ENCODE measurements around the gene ANKRD42.
"Not testable (repeated sequence)": the region's sequence is repeated elsewhere in the genome, so short reads cannot be mapped to it uniquely, and the experiment has no call there.

ANKRD42 gene

DNA sequence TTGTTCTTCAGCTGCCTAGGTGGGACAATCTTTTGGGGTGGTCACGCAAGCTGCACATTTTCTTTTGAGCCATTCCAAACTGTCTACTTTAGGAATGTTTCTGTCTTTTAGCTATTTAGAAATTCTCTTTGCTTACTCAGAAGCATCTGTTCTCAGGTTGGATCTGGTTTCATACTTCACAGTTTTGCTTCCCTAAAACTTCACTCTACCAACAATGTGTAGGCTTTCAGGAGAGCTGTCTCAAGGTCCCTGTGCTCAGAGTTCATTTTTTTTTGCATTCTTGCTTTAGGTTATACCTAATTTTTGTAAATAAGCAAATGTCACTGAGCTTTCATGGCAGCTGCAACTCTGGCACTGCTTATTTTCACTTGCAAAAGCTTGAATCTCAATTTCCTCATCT is 55.9 kb downstream of the ANKRD42 start:
- no peak for DNase-seq

DNA sequence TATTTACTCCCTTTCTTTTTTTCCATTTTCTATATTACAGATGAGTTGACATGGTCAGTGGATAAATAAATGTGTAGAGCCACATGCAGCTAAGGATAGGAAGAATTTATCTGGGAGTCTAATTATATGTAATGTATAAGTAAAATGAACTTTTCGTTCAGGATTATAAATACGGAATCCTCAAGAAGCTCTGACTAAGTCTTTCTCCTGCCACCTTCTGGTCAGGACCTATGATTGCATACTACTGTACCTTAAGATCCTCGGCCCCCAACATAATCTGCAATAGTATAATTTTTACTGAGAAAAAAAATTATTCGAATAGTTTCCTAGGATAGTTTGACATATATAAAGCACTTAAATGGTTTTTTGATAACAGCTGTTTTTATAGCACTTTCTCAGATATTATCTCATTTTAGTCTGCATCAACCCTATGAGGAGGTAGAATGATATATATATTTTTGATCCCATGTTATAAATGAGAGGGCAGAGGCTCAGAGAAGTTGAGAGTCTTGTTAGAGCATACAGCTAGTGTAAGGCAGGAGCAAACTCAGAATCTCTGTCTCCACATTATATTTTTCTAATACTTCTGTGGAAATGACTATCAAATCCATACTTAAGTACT is 56.6 kb downstream of the ANKRD42 start:
- DNase-seq = peak; percentile 70

DNA sequence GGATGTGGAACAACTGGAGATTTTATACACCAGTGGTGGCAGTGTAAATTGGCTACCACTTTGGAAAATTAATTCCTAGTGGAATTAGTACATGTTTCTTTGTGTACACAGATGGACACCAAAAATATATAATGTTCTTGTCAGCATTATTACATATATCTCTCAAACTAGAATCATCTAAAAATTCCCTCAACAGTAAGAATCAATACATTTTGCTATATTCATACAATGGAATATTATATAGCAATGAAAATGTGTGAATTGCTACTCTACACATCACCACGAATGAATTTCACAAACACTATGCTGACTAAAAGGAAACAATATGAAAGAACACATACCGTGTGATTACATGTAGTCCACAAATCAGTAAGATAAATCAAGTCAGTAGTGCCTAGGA is 58.8 kb downstream of the ANKRD42 start:
- DNase-seq = no peak

DNA sequence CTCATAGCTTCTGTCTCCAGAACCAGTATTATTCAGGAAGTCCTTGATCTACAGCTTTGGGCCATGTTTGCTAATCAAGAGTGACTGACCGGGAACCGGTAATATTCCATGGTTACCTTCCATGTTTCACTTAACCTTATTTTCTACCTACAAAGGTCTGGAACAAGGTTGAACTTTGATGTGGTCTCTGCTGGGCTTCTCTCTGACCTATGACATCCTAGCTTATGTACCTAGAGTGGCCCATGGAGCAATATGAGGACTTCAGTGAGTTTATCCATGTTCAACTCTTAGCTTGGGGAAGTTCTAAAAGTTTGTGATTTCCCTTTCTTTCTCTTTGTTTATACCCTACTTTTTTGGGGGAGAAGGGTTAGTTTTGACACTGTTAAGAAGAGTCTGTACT is 59.4 kb downstream of the ANKRD42 start:
- DNase-seq = no peak

DNA sequence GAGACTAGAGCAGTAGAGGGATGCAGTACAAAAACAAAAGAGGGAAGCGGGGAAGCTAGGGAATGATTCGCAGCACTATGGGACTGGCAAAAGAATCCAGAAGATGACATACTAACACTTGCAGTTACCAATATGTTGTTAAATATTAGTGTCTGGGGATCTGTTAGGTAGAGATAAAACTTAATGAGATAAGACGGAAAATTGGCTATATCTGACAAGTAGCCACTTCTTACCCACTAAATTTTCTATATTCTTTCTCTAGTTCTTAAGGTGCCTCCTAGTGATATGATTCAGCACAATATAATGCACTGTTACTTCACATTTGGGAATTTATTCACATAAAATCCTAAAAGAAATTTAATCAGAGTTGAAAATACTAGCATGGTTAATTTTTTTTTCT is 61.9 kb downstream of the ANKRD42 start:
- peak; percentile 64 for DNase-seq

DNA sequence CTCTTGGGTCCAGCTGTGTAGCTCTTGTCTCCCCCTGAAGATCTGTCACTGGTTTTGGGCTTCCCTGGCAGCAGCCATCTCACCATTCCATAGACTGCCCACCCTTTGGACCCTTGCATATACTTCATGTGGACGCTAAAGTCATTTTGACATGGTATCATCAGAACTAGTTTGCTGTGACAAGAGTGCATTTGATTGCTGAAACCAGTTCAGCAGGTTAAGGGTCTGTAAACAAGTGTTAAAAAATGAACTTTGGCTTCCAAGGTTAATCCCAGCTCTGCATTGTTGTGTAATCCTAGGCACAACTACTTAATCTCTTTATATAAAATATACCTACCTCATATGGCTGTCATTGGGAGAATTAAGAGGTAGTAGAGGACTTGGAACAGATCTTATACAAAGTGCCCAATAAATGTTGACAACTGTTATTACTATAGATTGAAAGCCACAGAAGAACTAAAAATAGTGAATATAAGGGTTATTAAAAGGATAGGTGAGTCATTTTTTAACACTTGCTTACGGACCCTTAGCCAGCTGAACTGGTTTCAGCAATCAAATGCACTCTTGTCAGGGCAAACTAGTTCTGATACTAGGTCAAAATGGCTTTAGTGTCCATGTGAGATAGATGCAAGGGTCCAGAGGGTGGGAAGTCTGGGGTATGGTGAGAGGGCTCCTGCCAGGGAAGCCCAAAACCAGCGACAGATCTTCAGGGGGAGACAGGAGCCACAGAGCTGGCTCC is 63.3 kb downstream of the ANKRD42 start:
- DNase-seq = no peak

DNA sequence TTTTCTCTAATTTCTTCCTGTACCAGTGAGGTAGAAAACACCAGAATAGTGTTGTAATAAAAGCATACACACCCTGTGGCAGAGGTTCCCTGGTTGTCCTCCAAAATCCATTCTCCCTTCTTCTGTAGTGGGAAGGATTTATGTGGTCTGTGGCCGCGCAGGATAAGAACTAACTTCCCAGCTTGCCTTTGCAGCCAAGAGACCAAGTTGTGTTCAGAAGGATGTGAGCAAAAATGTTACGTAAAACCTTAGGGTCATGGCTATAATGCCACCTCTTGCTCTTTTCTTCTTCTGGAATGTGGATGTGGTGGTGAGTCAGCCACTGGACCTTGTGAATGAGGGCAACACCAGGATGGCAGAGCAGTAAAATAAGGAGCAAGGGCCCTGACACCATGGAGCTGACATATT is 64.3 kb downstream of the ANKRD42 start:
- no peak for DNase-seq

DNA sequence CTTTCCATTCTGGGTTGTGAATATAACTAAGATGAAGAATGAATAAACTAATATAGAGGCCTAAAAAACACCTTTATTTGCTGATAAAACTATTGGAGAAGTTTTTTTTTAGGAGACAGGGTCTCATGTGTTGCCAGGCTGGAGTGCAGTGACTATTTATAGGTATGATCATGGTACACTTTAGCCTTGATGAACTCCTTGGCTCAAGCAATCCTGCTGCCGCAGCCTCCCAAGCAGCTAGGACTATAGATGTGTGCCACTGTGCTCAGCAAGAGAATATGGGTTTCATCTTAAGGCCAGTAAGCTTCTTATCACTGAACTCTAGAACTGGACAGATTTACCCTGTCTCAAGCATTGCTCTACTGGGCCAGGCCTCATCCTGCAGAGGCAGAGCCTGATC is 66.0 kb downstream of the ANKRD42 start:
- no peak for DNase-seq

DNA sequence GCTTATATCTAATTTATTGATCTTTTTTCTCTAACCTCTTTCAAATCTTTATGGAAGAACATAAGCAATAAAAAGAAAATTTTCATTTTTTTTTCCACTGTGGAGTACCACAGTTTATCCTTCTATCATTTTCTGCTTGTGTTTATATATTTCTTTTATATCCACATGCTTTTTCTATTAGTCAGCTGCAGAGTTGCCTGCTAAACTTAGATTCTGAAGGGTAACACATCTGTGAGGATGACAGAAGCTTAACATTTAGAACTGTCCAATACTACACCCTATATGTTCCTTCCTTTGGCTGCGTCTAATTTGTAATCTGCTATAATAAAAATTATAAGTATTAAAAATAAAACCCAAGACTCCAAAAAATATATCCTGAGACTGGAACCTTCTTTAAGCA is 71.8 kb downstream of the ANKRD42 start:
- DNase-seq = no peak

DNA sequence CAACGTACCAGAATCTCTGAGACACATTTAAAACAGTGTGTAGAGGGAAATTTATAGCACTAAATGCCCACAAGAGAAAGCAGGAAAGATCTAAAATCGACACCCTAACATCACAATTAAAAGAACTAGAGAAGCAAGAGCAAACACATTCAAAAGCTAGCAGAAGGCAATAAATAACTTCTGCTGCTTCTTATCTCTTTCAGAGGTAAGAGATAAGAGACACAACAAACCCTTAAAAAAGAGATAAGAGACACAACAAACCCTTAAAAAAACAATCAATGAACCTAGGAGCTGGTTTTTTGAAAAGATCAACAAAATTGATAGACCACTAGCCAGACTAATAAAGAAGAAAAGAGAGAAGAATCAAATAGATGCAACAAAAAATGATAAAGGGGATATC is 75.6 kb downstream of the ANKRD42 start:
- DNase-seq = not testable (repeated sequence)

DNA sequence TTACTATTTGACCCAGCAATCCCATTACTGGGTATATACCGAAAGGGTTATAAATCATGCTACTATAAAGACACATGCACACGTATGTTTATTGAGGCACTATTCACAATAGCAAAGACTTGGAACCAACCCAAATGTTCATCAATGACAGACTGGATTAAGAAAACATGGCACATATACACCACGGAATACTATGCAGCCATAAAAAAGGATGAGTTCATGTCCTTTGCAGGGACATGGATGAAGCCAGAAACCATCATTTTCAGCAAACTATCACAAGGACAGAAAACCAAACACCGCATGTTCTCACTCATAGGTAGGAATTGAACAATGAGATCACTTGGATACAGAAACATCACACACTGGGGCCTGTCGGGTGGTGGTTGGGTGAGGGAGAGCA is 78.2 kb downstream of the ANKRD42 start:
- not testable (repeated sequence) for DNase-seq

DNA sequence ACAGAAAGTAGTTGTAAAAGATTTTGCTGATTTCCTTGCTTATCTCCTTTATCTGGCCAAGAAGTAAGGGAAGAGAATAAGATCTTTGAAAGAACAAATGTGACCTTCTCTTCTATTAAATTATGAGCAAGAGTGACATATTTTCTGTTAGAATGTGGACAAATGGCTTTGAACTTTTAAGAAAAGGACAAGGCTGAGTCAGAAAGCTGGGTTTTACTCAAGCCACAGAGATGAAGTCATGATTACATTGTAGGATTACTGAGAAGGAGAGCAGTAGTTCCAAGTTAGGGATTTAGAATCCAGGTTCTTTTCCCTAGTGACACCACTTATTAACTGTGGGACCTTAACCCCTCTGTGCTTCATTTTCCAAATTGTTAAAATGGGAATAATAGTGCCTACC is 79.1 kb downstream of the ANKRD42 start:
- no peak for DNase-seq

DNA sequence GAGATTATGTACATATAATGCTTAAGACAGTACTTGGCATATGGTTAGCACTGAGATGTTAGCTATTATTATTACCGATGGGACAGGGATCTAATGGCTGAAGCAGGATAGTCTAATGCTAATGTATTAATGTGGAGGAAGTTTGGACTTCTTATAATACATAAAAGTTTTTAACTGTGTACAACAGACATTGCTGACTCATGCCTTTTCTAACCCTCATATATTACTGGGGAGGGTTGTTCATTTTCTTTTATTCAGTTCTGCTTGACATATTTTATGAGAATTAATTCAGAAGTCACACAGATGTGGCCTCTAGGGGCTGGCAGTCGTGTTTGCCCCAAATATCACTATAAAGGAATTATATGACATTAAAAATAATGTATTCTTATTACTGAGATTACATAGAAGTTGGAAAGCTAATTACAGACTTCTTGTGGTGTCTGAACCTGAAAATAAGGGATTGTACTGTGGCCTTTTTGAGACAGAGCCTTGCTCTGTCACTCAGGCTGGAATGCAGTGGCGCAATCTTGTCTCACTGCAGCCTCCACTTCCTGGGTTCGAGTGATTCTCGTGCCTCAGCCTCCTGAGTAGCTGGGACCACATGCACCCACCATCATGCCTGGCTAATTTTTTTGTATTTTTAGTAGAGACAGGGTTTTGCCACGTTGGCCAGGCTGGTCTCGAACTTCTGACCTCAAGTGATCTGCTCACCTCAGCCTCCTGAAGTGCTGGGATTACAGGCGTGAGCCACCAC is 82.6 kb downstream of the ANKRD42 start:
- no peak for DNase-seq

DNA sequence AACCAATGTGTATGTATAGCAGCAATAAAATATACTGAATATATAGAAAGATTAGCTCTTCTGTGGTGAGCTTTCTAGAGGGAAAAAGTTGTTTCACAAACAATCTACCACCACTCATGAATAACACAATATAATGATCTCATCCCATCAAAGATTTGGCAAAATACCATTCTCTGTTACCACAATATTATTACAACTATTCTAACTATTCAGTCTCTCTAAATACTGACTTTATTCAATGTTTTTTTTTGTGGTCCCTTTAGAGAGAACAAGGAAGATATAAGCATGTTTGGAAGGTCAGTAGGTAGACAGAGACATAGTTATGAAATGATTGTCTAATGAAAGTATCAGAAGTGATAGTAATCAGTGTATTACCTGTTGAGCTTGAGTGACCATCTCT is 84.8 kb downstream of the ANKRD42 start:
- no peak for DNase-seq

DNA sequence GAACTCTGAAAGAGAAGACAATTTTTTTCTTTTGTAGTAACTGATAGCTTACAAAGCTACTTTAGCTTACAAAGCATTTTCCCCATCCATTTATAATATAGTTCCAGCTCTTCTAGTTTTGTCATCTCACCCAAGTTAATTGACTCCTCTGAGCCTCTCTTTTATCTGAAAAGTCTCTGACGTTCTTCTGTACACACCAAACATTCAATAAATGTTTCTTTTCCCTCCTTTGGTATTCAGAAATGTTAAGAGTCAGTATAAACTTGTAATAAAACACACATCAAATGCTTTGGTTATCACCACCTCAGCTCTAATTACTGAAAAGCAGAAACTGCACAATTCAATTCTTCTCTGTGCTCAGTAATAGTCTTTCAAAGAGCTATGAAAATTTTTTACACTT is 86.7 kb downstream of the ANKRD42 start:
- no peak for DNase-seq

DNA sequence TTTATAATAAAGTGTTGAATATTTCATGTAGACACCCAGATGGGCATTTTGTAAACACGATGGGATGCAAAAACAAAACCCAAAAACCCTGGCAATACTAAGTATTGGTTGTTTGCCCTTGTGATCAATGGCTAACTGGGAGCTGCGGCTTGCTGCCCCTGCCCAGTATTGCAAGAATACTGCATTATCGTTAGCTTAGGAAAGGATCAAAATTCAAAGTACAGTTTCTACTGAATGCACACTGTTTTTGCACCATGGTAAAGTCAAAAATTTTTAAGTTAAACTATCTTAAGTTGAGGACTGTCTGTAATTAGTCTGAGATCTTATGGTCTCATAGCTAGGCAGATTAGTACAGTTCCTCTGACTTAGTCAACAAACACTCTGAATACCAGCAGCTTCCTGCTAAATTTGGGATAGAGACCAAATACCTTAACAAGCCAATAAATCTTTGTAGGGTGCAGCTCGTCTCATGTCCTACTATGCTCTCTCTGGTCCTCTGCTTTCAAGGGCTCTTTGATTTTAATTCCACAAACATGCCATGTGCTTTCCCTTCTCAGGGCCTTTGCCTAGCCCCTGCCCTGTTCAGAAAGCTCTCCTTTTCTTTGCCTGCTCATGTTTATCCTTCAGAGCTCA is 88.7 kb downstream of the ANKRD42 start:
- DNase-seq = no peak

DNA sequence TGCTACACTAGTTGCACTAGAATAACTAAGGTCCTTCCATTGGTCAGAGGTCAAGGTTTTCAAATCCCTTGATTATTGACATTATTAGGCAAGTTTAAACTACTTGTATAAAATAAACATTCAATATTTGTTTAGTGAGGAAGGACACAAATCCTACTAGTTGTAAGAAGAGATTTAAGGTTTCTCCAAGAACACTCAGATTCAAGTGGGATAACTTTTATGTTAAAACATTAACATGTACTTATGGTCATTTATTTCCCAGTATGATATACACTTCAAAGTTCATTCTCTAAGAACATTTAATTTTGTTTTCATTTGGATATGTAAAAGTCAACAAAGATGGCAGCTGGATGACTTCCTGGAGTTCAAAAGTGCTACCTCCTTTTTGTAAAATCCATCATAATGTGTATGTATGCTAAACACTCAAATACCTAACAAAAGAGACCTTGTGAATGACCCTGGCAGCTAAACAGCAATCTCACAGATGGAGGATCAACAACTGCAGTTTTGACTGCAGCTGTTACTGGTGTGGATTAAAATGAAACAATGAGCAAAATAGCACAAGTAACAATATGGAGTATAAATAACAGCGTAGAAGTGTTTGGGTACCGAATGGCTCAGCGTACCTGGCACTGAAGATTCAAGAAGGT is 91.1 kb downstream of the ANKRD42 start:
- DNase-seq = no peak

DNA sequence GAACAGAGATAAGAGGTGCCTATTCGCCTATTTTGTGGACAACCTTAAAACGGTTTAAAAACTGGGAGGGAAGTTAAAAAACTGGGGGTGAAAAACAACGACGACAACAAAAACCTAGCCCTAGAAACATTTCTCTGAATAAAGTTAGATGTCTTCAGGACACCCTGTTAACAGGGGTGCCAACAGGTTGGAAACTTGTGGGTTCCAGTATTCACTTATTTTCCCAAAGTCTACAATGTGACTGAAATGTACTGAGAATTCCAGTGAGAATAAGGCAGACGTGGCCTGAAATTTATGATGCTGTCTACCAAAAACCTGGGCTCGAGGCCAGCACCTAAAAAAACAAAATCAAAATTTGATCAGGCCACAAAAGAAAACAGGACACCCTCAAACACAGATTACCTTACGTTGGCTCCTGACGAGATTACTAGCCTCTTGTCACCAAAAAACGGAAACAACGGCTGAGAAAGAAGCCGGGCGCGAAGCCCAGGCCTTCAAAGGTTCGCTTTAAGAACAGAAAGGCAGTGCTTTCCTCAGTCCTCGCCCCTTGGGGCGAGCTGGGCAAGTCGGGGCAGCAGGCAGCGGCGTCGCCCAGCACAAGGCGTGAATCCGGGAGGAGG is 91.7 kb downstream of the ANKRD42 start:
- DNase-seq = peak; percentile 33

DNA sequence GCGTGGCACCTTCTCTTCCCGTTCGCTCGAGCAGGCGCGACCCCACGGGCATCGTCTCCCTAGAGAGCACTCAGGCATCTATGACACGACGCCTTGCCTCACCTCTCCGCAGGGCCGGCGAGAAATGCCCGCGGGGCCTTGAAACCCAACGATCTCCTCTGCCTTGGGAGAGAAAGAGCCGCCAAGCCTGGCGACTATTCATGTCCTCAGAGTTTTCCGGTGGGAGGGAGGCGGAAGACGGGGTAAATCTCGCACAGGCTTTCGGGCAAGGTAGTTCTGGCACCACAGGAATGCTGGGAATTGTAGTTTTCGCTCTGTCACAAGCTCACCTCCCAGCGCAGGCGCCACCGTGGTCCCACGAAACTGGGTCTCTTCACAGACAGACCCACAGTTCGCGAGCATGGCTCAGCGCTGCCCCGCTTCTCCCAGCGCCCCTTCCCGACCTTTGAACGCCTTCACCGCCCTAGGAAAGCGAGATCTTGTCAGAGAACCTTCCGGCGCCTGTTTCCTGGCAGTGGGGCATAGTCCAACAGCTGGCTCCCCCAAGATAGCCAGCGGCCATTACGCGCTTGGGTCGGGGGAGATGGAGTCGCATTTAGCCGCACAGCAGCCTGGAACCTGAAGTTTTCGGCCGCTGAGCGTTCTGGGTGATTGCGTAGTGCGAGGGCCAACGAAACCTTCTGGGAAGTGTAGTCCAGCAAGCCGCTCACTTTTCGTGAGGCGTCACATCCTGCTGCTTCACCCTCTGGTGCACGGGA is 92.4 kb downstream of the ANKRD42 start, which contains the start of gene CCDC90B:
Gene CCDC90B, minus strand, starts transcription at position 597 of the 758 bp plus-strand sequence. Its CDS starts 395 bp downstream, at position 202.
- peak; percentile 99 for DNase-seq

DNA sequence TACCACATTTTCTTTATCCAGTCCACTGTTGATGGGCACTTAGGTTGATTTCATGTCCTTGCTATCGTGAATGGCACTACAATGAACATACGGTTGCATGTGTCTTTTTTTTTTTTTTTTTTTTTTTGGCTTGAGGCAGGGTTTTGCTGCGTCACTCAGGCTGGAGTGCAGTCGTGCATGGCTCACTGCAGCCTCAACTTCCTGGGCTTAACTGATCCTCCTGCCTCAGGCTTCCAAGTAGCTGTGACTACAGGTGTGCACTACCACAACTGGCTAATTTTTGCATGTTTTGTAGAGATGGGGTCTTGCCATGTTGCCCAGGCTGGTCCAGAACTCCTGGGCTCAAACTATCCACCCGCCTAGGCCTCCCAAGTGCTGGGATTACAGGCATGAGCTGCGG is 94.1 kb downstream of the ANKRD42 start:
- peak; percentile 31 for DNase-seq

DNA sequence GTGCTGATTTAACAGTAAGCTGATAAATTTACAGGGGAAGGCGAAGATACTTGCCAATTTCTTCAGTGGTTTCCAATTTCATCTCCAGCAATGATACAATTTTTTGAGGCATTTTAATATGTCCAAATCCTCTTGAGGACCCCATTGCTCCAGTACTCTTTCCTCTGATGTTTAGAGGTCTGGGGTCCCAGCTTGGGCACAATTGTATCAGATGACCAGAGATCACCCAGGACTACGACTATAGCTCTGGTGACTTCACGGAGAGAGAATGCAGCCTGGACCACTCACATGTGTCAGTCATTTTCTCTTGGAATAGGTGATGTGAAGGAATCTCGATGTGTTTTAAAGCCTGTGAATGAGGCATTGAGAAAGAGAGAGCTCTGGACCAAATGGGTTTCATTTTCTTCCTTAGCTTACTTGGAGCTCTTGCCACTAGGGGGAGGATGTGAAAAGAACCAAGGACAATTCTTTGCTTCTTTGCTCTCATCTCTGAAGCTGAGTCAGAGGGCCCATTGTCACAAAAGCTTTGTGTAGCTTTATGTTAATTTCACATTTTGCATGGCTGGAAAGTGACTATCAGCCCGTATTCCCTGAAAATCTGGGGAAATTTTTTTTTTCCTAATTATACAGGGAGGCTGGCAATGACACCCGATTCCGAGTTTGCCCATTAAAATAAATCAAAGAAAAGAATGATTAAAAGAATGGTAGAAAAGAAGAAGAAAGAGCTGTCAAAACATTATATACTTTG is 99.4 kb downstream of the ANKRD42 start:
- DNase-seq = peak; percentile 69
